Right atrium auricular region (tissue), 2 donors: ENCODE data around the gene NUP98. TPM values are rescaled to one million over a fixed set of nuclear protein-coding genes. Genes with fewer than 3 reads are reported as not detected.

Experiments used
- DNase-seq: peaks from one replicate; pipeline ENCODE4 v3.0.0-alpha.2; 2019; ENCODE audit warnings: low spot score
- H3K27ac ChIP-seq, 2 donors: fragments of 200-600 bp; sonication (generic); 1 replicate in 1 of 2; 2 replicates in 1 of 2; pipeline ENCODE4 v1.5.1; 2016 to 2019
- H3K27me3 ChIP-seq, 2 donors: fragments of 200-600 bp; sonication (generic); one replicate each; pipeline versions ENCODE4 v1.5.1 to v1.6.0; 2017 to 2019
- H3K36me3 ChIP-seq: fragments of 200-600 bp; sonication (generic); one replicate; pipeline ENCODE4 v1.5.1; 2016
- H3K4me1 ChIP-seq, 2 donors: fragments of 200-600 bp; sonication (generic); one replicate each; pipeline versions ENCODE4 v1.5.1 to v1.6.0; 2017 to 2019
- H3K4me3 ChIP-seq, 2 donors: fragments of 200-600 bp; sonication (generic); 1 replicate in 1 of 2; 2 replicates in 1 of 2; pipeline ENCODE4 v1.5.1; 2017 to 2019; ENCODE audit warnings: mild to moderate bottlenecking in 1 of 2, moderate library complexity in 1 of 2
- H3K9me3 ChIP-seq, 2 donors: fragments of 200-600 bp; sonication (generic); one replicate each; pipeline ENCODE4 v1.5.1; 2019
- CTCF ChIP-seq, 2 donors: fragments of 200-600 bp; sonication (generic); IDR thresholded peaks; one replicate each; pipeline ENCODE4 v1.5.1; 2019; ENCODE audit warnings: antibody characterized with exemption in 2 of 2
- total RNA-seq, 2 donors: library from RNA; depleted of rRNA; stranded (reverse); fragments of >200 nt; gene quantifications; one replicate each; pipeline ENCODE4 v1.1.0, GENCODE V29; 2016

Gene NUP98
- total RNA-seq, 2 donors from 2014 or later, result 58.8 to 94.5 TPM

- no peak for TF ChIP-seq CTCF (IDR thresholded peaks at IDR 0.05)
- H3K36me3 ChIP-seq, result no peaks in the 10 kb centered on the region
- H3K27me3 ChIP-seq, result no peaks in the 10 kb centered on the region
- no peak for DNase-seq
- H3K9me3 ChIP-seq, result no peaks in the 10 kb centered on the region
- H3K4me3 ChIP-seq, result no peak overlapping the region
- H3K27ac ChIP-seq, result peak overlapping the region; percentile 15 to 67
- peaks cover 0 to 22% of the 10 kb centered on the region in 2 donors for H3K4me1 ChIP-seq
These were observed 13.1 kb upstream of the NUP98 start for GRCh38 chr11:3810446-3810845.

DNA sequence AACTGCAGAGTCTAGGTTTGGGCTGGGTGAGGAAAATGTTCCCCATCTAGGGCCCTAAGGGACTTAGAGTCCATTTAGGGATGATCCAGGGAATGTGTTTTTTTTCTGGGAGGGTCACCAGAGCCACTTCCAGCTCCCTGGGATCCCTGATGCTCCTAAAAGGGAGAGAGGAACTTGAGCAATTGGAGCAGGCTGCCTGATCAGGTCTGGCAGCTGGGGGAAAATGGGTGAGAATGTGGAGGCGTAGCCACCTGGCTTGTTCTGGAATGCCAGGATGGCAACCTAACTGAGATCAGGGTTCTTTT, 12.2 kb upstream of the NUP98 start:
- DNase-seq, result no peak
- H3K27ac ChIP-seq, result no peak overlapping the region
- H3K27me3 ChIP-seq, result no peaks in the 10 kb centered on the region

GRCh38 chr11:3808861-3809623, 11.7 kb upstream of the NUP98 start:
- DNase-seq, result no peak
- H3K9me3 ChIP-seq, result no peaks in the 10 kb centered on the region
- no peaks in the 10 kb centered on the region for H3K27me3 ChIP-seq
- no peaks in the 10 kb centered on the region for H3K36me3 ChIP-seq
- peak overlapping the region; percentile 74 for H3K4me3 ChIP-seq
- peak overlapping the region; percentile 56 to 66 for H3K27ac ChIP-seq
- TF ChIP-seq CTCF (IDR thresholded peaks at IDR 0.05), result peak in 1 of 2 donors; percentile 25
- H3K4me1 ChIP-seq, result peaks cover 0 to 22% of the 10 kb centered on the region in 2 donors

More for the DNA sequence above, 12.2 kb upstream of the NUP98 start:
- Histone ChIP-seq H3K4me1 (peaks cover 0 to 22% of the 10 kb centered on the region in 2 donors), H3K4me3 (no peak overlapping the region), H3K9me3 (no peaks in the 10 kb centered on the region), H3K36me3 (no peaks in the 10 kb centered on the region)
- no peak for TF ChIP-seq CTCF (IDR thresholded peaks at IDR 0.05)

DNA sequence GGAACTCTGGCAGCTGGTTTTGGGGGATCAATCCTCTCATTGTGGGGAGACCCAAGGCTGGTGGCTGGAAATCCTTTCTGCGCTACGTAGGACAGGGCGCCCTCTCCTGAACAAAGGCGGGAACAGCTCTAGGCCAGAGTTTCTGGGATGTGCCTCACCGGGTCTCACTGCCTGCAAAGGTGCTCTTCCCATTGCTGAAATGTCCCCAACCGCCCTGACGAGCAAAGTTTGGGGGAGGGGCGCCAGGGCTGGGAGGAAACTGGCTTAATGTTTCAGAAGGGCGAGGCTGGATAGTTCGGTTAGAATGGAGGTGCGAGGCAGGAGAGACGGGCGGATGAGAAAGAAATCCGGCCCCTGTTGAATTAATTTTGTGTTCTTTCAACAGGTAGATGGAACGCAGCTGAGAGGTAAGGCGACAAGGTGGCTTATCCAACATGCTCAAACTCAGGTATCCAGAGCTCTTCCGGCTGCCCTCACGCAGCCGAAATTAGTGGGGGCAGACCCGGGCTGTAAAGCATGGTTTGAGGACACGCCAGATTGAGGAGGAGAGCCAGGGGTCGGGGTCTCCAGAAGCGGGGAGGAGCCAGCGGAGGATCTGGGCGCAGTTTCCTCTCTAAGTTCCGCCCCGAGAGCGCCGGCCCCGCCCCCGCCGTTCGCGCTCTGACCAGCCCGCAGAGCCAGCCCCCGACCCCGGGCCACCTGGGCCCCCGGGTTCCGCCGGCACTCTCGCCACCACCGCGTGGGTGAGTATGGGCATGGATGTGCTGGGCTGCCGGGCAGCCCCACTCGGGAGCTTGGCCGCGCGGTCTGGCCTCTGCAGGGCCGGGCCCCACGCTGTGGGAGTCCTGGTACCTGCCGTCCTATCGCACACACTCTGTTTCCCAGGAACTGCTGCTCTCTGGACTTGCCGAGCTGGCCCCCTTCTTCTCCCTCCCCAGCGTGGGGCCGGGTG, 10.8 kb upstream of the NUP98 start, which contains the start of gene PGAP2:
TSS of gene PGAP2 (plus strand) at position 652 of the 952 bp plus-strand sequence. CDS start 2,700 bp downstream, outside the sequence.
- peak within 1 kb of the TSS; percentile 74 for H3K4me3 ChIP-seq
- no peaks in the 10 kb centered on the region for H3K36me3 ChIP-seq
- no peaks in the 10 kb centered on the region for H3K27me3 ChIP-seq
- peak; percentile 70 for DNase-seq
- H3K27ac ChIP-seq, result peak within 1 kb of the TSS; percentile 56 to 66
- no peaks in the 10 kb centered on the region for H3K9me3 ChIP-seq
- peak; percentile 55 to 76 for TF ChIP-seq CTCF (IDR thresholded peaks at IDR 0.05)
- peaks cover 0 to 22% of the 10 kb centered on the region in 2 donors for H3K4me1 ChIP-seq

- Histone ChIP-seq H3K27me3 (no peaks in the 10 kb centered on the region), H3K27ac (no peak overlapping the region), H3K36me3 (no peaks in the 10 kb centered on the region), H3K4me1 (peaks cover 0 to 5% of the 10 kb centered on the region in 2 donors), H3K9me3 (no peaks in the 10 kb centered on the region), H3K4me3 (no peak overlapping the region)
- TF ChIP-seq CTCF (IDR thresholded peaks at IDR 0.05), result no peak
- no peak for DNase-seq
These were observed 6.6 kb upstream of the NUP98 start for GRCh38 chr11:3803726-3804495.
